HG03103 (cell line): ENCODE measurements around the gene ITPKA.
"Not testable (repeated sequence)": the region's sequence is repeated elsewhere in the genome, so short reads cannot be mapped to it uniquely, and the experiment has no call there.

Source experiments
- ATAC-seq: cut with Tn5 transposase; IDR thresholded peaks from one replicate; pipeline ENCODE4 v1.9.1; 2021; ENCODE audit warnings: low read depth; ENCODE audit not compliant: unreplicated experiment

ITPKA gene

DNA sequence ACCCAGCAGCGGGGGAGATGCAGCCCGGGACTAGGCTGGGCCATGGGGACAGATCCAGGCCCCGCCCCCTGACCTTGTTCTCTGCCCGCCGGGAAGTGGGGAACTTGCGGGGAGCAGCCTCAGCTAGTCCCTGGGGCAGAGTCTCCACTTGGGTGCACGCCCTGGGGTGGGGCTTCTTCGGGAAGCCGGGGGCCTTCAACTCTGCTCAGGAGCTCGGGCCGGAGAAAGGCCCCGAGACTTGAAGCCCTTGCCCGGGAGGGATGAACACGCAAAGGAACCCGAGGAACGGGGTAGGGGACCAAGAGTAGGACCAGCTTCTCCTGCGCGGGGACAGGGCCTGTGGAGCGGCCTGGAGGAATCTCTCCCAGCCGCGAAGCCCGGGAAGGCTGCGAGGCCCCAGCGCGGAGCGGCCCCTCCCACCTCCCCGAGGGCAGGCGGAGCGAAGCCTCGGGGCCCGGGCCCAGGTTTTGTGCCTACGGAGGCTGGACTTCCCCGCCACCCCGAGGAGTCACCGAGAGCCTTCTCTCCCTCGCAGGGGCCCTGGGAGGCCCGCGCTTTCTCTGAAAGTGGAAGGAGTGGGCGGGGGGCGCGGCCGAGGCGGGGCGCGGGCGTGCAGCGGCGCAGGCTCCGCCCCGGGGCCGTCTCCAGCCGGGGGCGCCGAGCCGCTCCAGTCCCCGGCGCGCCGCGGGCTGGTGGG lies at the start of gene ITPKA:
ITPKA (plus strand) TSS at position 670 of the 697 bp plus-strand sequence. CDS start 54 bp downstream, outside the sequence.
- ATAC-seq: peak; percentile 57

DNA sequence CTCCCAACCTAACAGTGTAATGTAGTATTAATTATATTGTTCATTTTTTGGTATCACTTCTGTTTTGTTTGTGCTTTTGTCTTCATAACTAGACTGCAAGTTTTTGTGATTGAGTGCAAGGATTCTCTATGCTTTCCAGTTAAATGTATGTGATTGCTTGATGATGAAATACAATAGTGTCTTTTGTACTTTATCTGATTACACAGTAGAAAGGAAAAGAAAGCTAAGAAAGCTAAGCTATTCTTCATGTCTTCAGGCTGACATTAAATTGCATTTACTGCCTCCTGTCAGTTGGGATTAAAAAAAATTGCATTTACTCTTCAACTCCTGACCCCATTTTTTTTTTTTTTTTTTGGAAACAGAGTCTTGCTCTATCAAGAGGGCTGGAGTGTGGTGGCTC lies 48.3 kb upstream of the ITPKA start:
- no peak for ATAC-seq

DNA sequence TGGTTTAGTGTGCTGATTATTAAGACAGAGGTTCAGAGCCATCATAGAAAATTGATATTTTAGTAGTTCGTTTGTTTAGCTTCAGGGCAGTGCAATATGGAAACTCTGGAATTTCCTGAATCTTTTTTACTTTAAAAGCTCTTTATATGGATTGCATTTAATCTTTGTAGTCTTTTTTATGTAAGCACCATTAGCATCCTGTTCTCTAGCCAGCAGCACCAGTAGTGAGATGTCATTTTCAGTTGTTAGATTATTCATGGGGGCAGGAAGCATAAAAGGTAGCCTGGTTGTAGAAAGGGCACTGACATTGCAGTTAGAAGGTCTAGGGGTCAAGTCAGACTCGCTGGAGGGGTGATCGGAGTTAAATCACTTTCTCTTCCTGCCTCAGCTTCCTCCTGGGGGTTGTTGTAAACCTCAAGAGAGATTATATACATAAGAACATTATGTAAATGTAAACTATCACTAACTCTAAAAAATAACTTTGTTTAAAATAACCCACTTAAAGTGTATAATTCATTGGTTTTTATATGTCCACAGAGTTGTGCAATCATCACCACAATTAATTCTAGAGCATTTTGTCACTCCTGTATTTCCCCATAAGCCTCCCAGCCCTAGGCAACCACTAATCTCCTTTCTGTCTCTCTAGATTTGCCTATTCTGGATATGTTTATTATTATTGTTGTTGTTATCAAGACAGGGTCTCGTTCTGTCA lies 31.4 kb upstream of the ITPKA start:
- no peak for ATAC-seq

DNA sequence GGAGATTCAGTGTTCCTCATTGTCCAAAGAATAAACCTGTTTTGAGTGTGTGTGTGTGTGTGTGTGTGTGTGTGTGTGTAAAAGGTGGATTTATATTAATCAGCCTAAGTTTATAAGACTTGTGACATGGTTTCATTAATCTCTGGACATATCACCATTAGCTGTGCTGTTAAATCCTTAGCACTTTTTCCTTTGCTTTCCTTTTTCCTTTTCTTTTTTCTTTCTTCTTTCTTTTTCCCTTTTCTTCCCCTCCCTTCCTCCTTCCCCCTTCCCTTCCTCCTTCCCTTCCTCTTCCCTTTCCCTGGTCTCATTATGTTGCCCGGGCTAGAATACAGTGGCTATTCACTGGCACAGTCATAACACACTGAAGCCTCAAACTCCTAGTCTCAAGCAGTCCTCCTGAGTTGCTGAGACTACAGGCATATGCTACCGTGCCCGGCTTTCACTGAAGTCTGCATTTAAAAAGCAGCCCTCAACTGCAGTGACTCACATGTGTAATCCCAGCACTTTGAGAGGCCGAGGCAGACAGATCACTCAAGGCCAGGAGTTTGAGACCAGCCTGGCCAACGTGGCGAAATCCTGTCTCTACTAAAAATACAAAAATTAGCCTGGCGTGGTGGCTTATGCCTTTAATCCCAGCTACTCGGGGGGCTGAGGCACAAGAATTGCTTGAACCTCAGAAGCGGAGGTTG lies 28.6 kb upstream of the ITPKA start:
- ATAC-seq: no peak

DNA sequence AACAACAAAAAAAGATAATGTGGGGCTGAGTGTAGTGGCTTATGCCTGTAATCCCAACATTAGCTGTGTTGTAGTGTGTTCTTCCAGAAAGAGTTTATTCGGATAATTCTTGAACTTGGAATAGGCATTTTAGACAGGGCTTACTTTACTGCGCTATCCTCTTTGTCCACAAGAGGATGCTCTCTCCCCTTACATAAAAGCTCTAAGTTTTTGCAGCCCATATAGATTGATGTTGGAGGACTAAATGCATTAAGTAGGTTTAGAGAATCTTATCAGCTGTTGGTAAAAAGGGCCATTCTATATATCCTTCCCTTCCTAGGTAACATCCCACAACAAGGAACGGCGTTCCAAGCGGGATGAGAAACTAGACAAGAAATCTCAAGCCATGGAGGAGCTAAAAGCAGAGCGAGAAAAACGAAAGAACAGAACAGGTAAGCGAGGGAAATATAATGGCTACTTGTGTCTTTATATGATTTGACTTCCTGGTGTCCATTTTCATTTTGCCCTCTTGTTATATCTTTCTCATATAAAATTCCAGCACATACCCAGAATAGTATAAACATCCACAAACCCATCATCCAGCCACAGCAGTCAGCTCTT lies 27.8 kb upstream of the ITPKA start:
- ATAC-seq: no peak

DNA sequence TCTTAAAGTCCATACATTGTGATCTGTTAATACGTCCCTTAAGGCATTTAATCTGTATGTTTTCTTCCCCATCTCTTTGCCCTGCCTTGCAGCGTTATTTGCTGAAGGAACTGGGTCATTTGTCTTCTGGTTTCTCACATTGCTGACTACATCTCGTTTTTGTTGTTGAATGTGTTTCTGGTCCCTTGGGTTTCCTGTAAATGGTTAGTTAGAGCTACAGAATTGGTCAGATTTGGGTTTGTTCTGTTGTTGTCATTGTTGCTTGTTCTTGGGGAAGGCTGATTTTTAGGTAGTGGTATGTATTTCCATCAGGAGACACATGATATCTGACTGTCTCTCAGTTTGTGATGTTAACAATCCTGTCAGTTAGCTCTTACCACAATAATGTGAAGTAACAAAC lies 27.0 kb upstream of the ITPKA start:
- no peak for ATAC-seq

DNA sequence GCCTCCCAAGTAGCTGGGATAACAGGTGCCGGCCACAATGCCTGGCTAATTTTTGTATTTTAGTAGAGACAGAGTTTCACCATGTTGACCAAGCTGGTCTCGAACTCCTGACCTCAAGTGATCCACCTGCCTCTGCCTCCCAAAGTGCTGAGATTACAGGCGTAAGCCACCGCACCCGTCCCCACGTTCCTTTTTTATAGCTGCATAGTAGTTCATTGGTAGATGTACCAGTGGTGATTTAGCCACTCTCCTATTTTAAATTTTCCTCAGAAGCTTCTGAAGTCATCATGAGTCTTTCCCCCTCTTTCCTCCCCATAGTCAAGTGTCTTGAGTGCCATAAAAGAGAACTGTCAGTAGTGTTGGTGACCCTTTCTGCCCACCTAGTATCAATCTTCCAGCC lies 24.0 kb upstream of the ITPKA start:
- not testable (repeated sequence) for ATAC-seq

DNA sequence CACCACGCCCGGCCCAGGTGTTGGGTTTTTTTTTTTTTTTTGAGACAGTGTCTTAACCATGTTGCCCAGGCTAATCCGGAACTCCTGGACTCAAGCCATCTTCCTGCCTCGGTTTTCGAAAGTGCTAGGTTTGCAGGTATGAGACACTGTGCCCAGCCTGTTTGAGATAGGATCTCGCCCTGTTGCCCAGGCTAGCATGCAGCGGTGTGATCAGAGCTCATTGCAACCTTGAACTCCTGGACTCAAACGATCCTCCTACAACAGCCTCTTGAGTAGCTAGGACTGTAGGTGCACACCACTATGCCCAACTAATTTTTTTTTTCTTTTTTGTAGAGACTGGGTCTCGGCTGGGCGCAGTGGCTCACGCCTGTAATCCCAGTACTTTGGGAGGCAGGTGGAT lies 20.3 kb upstream of the ITPKA start:
- no peak for ATAC-seq

DNA sequence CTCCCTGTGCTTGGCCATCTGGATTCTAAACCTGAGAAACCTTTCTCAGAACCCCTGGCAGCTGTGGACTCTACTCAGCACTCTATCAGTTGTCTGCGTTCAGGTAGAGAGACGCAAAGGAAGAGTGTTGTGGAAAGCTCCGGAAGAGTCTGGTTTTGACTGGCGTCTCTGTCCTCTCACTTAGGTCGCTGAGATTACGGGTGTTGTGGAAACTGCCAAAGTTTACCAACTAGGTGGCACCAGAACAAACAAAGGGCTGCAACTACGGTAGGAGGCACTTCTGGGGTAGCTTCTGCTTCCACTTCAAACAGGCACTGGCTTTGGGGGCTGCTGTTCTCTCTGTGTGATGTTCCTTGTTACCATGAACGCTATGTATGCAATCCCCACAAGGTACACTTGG lies 19.2 kb upstream of the ITPKA start:
- ATAC-seq: no peak

DNA sequence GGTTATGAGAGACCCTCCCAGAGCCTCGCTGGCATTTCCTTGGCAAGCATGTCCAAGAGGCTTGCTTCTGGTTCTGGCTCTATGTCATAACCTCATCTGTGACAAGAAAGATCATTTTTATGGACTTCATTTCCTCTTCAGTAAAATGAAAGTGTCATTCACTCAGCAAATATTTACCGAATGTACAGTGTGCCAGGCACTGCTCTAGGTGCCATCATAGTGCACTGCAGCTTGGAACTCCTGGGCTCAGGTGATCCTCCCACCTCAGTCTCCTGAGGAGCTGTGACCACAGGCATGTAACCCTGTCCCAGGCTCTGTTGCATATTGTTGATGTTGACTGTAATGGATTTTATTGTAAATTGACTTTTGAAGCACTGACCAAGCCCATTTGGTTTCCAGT lies 18.7 kb upstream of the ITPKA start:
- no peak for ATAC-seq

DNA sequence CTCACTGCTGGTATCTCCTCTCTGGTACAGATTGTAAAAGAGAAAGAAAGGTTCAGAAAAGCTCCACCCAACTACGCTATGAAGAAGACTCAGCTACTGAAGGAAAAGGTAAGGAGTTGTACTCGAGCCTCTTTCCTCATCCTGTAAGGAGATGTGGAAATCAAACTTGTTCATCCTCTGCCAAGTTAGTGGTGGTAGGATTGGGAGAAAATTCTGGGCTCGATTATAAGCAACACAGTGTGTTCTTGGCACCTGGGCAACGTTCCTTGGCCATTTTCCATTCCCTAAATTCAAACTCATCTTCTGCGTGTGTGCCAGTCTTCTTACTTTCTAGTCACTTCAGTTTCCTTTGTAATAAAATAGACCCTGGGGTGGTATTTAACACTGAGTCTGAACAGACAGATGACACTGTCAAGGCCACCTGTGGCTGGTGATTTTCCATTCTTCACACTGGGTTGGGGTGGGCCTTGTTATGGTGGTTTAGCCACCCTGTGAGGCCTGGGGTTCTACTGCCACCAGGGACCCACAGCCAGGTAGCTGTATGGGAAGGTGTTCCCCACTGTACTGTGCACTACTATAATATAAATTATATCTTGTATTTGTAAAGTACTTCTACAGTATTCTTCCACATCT lies 17.1 kb upstream of the ITPKA start:
- no peak for ATAC-seq

DNA sequence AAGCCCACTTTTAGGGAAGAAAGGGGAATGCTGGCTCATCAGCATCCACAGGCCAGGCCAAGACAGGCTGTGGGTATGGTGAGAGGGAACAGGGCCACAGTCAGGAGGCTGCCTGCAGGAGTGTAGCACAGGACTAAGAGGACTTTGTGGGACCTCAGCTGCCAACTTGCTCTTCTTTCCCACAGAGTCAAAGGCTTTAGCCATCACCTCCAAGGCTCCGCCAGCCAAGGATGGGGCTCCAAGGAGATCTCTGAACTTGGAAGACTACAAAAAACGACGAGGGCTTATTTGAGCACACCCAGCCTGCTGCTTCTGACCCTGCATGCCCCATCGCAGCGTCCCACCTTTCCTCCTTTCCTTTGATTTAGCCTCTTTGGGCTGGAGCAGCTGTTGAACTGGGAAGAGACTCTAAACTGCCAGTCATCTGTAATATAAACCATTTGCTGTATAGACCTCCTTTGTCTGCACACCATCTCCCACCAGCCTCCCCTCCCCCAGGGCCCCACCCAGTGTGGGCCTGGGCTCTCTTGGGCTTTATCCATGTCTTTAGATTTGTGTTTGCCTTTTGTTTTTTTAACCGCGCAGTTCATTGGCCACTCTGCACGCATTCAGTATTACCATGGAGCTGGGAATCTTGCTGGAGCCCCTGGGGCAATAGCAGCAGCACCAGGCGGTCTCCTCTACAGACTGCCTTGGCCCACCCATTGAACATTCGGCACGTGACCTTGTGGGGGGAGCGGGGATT lies 13.1 kb upstream of the ITPKA start:
- no peak for ATAC-seq

DNA sequence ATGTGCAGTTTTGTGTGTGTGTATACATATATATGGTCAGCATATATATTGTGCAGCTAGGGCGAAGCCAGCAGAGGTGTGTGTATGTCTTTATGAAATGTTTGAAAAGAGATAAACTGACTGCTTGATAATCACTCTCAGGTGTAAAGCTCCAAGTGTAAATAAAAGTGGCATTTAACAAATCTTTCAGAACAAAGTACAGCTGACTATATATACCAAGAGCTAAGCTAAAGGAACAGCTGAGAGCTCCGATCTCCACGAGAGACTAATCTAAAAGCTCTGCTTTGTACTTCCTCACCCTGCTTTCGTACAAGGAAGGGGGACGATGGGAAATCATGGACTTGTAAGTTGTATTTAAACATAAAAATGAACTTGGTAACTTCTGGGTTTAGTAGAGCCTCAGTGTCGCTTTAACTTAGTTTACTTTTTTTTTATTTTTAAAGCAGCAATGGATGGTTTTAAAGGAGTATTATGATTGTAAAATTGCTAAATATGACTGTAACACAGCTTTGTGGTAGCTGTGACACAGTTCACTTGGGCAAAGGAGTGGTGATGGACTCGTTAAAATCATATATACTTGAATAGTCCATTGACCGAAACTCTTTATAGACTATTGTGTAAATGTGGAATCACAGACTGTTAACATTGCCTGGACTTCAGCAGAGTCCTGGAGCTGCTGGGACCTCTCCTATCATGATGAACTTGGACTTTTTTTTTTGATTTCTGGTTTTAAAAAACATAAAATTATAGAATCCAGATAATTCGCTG lies 11.4 kb upstream of the ITPKA start:
- no peak for ATAC-seq

DNA sequence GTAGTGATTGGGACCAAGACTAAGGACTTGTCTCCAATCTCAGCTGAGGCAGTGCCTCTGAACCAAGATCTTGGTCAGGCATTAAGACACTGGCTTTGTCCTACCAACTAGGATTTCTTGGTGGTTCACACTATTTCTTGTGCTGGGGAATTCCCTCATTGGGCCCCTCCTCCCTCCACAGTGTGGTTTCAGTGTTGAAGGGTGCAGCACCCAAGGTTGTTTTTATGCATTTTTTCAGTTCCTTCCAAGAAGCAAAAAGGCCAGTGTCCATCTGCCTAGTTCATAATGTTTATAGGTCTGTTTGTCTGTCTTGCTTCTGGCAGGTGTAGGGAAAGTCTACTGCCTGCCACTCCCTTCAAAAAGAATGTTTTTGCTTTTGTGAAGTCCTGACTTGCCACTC lies 10.6 kb upstream of the ITPKA start:
- ATAC-seq: peak; percentile 81

DNA sequence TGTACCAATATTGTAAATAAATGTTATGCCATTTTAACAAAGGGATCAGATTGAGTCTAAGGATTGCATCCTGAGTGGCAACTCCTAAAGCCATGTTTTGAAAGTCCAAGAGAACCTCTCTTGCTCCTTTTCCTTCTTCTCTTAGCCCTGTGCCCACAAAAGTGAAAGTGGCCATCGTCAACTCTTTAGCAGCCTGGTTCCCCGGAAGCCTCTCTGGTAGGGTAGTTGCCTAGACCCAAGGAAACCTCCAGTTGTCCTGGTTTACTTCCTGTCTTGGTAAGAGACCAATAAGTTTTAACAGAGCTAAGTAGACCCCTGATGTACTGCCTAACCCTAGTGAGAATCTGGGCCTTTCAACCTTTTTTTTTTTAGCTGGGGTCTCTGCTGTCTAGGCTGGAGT lies 10.2 kb upstream of the ITPKA start:
- ATAC-seq: no peak

DNA sequence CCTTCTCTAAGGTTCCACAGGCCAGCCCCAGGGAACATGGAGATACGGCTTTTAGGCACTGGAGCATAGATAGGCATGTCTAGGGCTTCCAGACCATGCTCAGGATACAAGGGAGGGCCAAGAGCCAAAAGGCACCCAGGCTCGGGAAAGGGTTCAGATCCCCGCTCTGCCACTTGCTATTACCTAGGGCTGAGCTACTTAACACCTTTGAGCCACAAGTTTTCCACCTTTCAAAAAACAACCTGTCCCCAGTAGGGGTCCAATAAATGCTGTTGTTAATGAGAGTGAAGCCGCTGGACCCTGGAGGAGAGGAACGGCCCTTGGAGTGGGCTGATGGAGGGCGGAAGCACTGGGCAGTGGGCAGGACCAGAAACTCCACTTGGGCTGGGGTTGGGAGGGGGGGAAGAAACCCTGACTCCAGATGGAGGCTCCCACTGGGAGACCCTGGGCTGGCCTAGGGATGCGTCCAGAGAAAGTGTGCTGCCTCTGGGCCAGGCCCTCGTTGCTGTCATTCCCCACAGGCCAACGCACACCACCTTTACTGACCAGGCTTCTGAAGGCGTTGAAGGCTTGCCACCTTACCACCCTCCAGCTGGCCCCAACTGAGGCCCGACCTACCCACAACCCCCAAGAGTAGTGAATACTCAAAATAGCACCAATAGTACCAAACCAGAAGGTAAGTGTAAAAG lies 8.6 kb upstream of the ITPKA start:
- ATAC-seq: no peak

DNA sequence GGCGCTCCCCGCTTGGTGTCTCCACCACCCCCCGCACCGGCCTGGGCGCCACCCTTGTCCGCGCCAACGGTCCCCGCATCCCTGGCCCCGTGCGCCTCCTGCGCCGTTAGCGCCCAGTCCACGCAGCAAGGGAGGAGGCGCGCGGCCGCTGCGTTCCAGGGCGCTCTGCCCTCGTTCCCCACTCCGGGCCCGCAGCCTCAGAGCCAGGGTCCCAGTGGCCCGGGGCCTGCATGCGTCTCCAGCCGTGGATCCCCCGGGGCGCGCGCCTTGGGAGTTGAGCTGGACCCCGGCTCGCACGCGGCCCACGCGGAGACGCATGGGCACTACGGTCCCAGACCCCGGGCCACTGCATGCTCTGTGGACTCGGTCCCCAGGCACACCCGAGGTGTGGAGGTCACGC lies 7.4 kb upstream of the ITPKA start:
- no peak for ATAC-seq

DNA sequence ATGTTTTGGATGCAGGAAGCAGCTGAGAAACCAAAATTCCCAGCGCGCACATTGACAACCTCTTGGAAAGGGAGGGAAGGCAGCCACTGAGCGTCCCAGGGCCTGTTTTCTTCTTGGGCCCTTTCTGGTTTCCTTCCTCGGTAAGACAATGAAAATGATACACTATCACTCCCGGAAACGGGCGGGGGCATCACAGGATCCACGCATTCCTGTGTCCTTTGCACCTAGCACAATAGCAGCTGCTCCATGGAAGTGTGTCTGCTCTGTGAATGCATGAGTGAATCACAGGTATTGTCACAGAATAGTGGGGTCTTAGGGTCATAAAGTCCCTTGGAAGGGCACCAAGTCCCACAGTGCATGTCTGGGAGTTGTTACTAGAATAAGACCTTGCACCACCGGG lies 6.3 kb upstream of the ITPKA start:
- no peak for ATAC-seq

DNA sequence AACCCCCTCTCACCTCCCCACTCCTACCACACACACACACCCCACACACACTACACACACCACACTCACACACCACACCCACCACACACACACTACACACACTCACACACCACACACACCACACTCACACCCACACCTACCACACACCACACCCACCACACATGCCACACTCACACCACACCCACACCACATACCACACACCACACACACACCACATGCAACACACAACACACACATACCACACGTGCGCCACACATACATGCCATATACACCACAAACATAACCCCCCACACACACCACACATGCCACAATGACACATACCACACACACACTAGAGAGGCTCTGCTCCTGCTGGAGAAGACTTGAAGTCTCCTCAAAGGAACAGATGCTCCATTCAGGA lies 5.9 kb upstream of the ITPKA start:
- no peak for ATAC-seq
